B cell (primary cell): ENCODE results near the gene PAM16. TPM values are rescaled to one million over a fixed set of nuclear protein-coding genes. Genes with fewer than 3 reads are reported as not detected.

Source experiments
- ATAC-seq: fragments of 200-7000 bp; cut with Tn5 transposase; one replicate; pipeline ENCODE4 v1.10.0; 2021; ENCODE audit warnings: low read depth, mild to moderate bottlenecking, moderate number of reproducible peaks, moderate library complexity
- CTCF ChIA-PET: fragments of 350-600 bp; sonication (Branson Sonifier 250); formaldehyde crosslinking; loops from one replicate; lab custom pipeline; 2021; ENCODE audit warnings: antibody characterized with exemption, inconsistent platforms; lab: Charles Lee
- POLR2A ChIA-PET: fragments of 350-600 bp; sonication (Branson Sonifier 250); formaldehyde crosslinking; loops from one replicate; lab custom pipeline; 2021; ENCODE audit warnings: antibody characterized with exemption; lab: Charles Lee
- DNase-seq: peaks from one replicate; pipeline ENCODE4 v3.0.0; 2013
- H2AFZ ChIP-seq: 2 replicates; pipeline ENCODE4 v1.6.1; 2012; ENCODE audit warnings: mild to moderate bottlenecking, low read depth, low read length; ENCODE audit not compliant: insufficient read depth, poor library complexity, severe bottlenecking
- H3K27ac ChIP-seq, 2 donors: 1 replicate in 1 of 2; 2 replicates in 1 of 2; pipeline ENCODE4 v1.5.1; 2012 to 2013; ENCODE audit warnings: low read length in 2 of 2, mild to moderate bottlenecking in 2 of 2, moderate library complexity in 1 of 2
- H3K27me3 ChIP-seq, 4 experiments: fragments of 200-600 bp in 1 of 4; sonication (generic) in 1 of 4; replicated peaks in 1 of 4; 1 replicate in 2 of 4; 2 replicates in 2 of 4; pipeline versions ENCODE4 v1.6.1 to v1.7.0; 2013 to 2016; ENCODE audit warnings: low read length in 3 of 4, mild to moderate bottlenecking in 2 of 4, mixed read lengths in 1 of 4, moderate library complexity in 1 of 4; ENCODE audit not compliant: insufficient read depth in 4 of 4, control insufficient read depth in 3 of 4; ENCODE audit errors: control extremely low read depth in 1 of 4
- H3K36me3 ChIP-seq, 2 experiments: replicated peaks in 1 of 2; 1 replicate in 1 of 2; 2 replicates in 1 of 2; pipeline versions ENCODE4 v1.6.1 to v1.7.1; 2013; ENCODE audit warnings: low read length in 1 of 2; ENCODE audit not compliant: insufficient read depth in 2 of 2, control insufficient read depth in 1 of 2; ENCODE audit errors: control extremely low read depth in 1 of 2, extremely low read depth in 1 of 2
- H3K4me1 ChIP-seq, 2 donors: fragments of 200-600 bp in 1 of 2; sonication (generic) in 1 of 2; 1 replicate in 1 of 2; 2 replicates in 1 of 2; pipeline versions ENCODE4 v1.5.1 to v1.6.1; 2013 to 2017; ENCODE audit warnings: low read length in 2 of 2; ENCODE audit not compliant: control insufficient read depth in 2 of 2, insufficient read depth in 2 of 2
- H3K4me2 ChIP-seq: replicated peaks from 2 replicates; pipeline ENCODE3; 2012; ENCODE audit warnings: mild to moderate bottlenecking, low read depth, low read length; ENCODE audit not compliant: poor library complexity, severe bottlenecking
- H3K4me3 ChIP-seq, 5 experiments: fragments of 200-600 bp in 1 of 5; sonication (generic) in 1 of 5; 1 replicate in 3 of 5; 2 replicates in 2 of 5; pipeline versions ENCODE4 v1.5.1 to v1.7.0; 2011 to 2016; ENCODE audit warnings: low read length in 4 of 5, mild to moderate bottlenecking in 4 of 5, low read depth in 2 of 5, control low read depth in 1 of 5, moderate library complexity in 1 of 5; ENCODE audit not compliant: insufficient read depth in 1 of 5; ENCODE audit errors: control extremely low read depth in 1 of 5, extremely low read depth in 1 of 5
- H3K79me2 ChIP-seq: fragments of 200-600 bp; sonication (generic); one replicate; pipeline ENCODE4 v1.6.0; 2016; ENCODE audit warnings: low read length; ENCODE audit not compliant: control insufficient read depth, insufficient read depth
- H3K9ac ChIP-seq: fragments of 200-600 bp; sonication (generic); 2 replicates; pipeline ENCODE4 v1.6.1; 2017; ENCODE audit warnings: mild to moderate bottlenecking, low read length, moderate library complexity
- H3K9me3 ChIP-seq, 3 donors: one replicate each; pipeline versions ENCODE4 v1.6.1 to v1.7.1; 2013; ENCODE audit warnings: low read length in 2 of 3; ENCODE audit not compliant: control insufficient read depth in 2 of 3, insufficient read depth in 1 of 3; ENCODE audit errors: control extremely low read depth in 1 of 3
- H4K20me1 ChIP-seq: 2 replicates; pipeline ENCODE4 v1.6.0; 2012; ENCODE audit warnings: mild to moderate bottlenecking, low read length; ENCODE audit not compliant: insufficient read depth, control insufficient read depth, poor library complexity, severe bottlenecking
- H3K27ac Mint-ChIP-seq: one replicate; pipeline ENCODE4 v1.8.0; 2021; ENCODE audit warnings: mixed read lengths
- H3K27me3 Mint-ChIP-seq: one replicate; pipeline ENCODE4 v1.8.0; 2021; ENCODE audit warnings: mixed read lengths
- H3K4me1 Mint-ChIP-seq: one replicate; pipeline ENCODE4 v1.8.0; 2021; ENCODE audit warnings: mixed read lengths
- H3K4me3 Mint-ChIP-seq: one replicate; pipeline ENCODE4 v1.8.0; 2021; ENCODE audit warnings: mixed read lengths
- H3K9me3 Mint-ChIP-seq: one replicate; pipeline ENCODE4 v1.8.0; 2022; ENCODE audit warnings: mixed read lengths; ENCODE audit not compliant: insufficient read depth
- CTCF ChIP-seq: fragments of 200-600 bp; IDR thresholded peaks from one replicate; pipeline ENCODE4 v1.8.0; 2022; ENCODE audit warnings: antibody characterized with exemption, mild to moderate bottlenecking
- EZH2 ChIP-seq: IDR thresholded peaks from 2 replicates; pipeline ENCODE4 v1.6.1; 2012; ENCODE audit warnings: borderline replicate concordance, low read depth, mild to moderate bottlenecking, moderate library complexity, low read length; ENCODE audit not compliant: insufficient read depth, poor library complexity, severe bottlenecking
- WGBS: methylation state at CpG from one replicate; pipeline ENCODE4 v1.1.5; 2013; ENCODE audit warnings: missing lambda C conversion rate; ENCODE audit not compliant: insufficient coverage; 5-methylcytosine and 5-hydroxymethylcytosine counted together
- intact Hi-C: fragments of 100-400 bp; cut with micrococcal nuclease; formaldehyde crosslinking; loops from one replicate; pipeline ENCODE4 v1.10.0; 2022
- polyA plus RNA-seq: library from polyadenylated mRNA; depleted of rRNA; stranded (reverse); fragments of >200 nt; gene quantifications from 2 replicates; pipeline ENCODE4 v1.2.3, GENCODE V29; 2012
- total RNA-seq, 2 donors: library from RNA; stranded (reverse); fragments of 120-200 nt in 1 of 2; gene quantifications; 1 replicate in 1 of 2; 2 replicates in 1 of 2; pipeline versions ENCODE4 v1.2.3 to v1.2.4, GENCODE V29; 2013 to 2022

The PAM16 gene
- total and polyA plus RNA-seq, 2 donors (not counting 1 experiment from before 2014, with no cell fraction given): 57.3 to 64.1 TPM

- POLR2A ChIA-PET: no interaction called here
- TF ChIP-seq EZH2 (no peak), CTCF (no peak)
Observed at GRCh38 chr16:4386951-4387565, 35.9 kb upstream of the PAM16 start.

GRCh38 chr16:4386451-4386805, 35.3 kb upstream of the PAM16 start:
- Histone ChIP-seq H3K27ac (no peak overlapping the region), H3K36me3 (peaks cover 0 to 78% of the 10 kb centered on the region in 2 experiments), H3K27me3 (no peaks in the 10 kb centered on the region), H3K9me3 (no peaks in the 10 kb centered on the region), H3K4me2 (no peak overlapping the region), H2AFZ (no peak overlapping the region), H3K4me3 (no peak overlapping the region), H3K9ac (no peak overlapping the region), H3K79me2 (peaks cover 60% of the 10 kb centered on the region), H4K20me1 (peaks cover 97% of the 10 kb centered on the region), H3K4me1 (no peaks in the 10 kb centered on the region)
- no peak for ATAC-seq
- DNase-seq: no peak
- intact Hi-C loops: no loop called here
- 84% methylated on average over 8 of the region's 8 CpGs for WGBS
- Mint-ChIP-seq H3K4me1 (no peaks in the 10 kb centered on the region), H3K9me3 (no peaks in the 10 kb centered on the region), H3K27ac (no peak overlapping the region), H3K4me3 (no peak overlapping the region), H3K27me3 (no peaks in the 10 kb centered on the region)
- POLR2A ChIA-PET: no interaction called here
- CTCF ChIA-PET: interaction anchor here (0.5 to 1.3 kb wide), 2 partner anchors 27 to 249 kb away, joined by 3 read pairs; no protein-coding TSS in a partner anchor
- TF ChIP-seq CTCF: no peak
- no peak for TF ChIP-seq EZH2

More at GRCh38 chr16:4386951-4387565, 35.9 kb upstream of the PAM16 start:
- no peak overlapping the region for H3K4me3 ChIP-seq
- peaks cover 97% of the 10 kb centered on the region for H4K20me1 ChIP-seq
- Mint-ChIP-seq H3K27ac (no peak overlapping the region), H3K4me3 (no peak overlapping the region), H3K9me3 (no peaks in the 10 kb centered on the region), H3K27me3 (no peaks in the 10 kb centered on the region), H3K4me1 (no peaks in the 10 kb centered on the region)
- WGBS: 100% methylated on average over 6 of the region's 10 CpGs
- ATAC-seq (no peak), DNase-seq (no peak)
- intact Hi-C loops: no loop called here
- H3K27ac ChIP-seq: no peak overlapping the region
- CTCF ChIA-PET: no interaction called here
- no peak overlapping the region for H3K4me2 ChIP-seq
- peaks cover 0 to 82% of the 10 kb centered on the region in 2 experiments for H3K36me3 ChIP-seq
- no peak overlapping the region for H3K9ac ChIP-seq
- H3K79me2 ChIP-seq: peaks cover 56% of the 10 kb centered on the region
- no peak overlapping the region for H2AFZ ChIP-seq
- no peaks in the 10 kb centered on the region for H3K27me3 ChIP-seq
- H3K4me1 ChIP-seq: no peaks in the 10 kb centered on the region
- no peaks in the 10 kb centered on the region for H3K9me3 ChIP-seq
